ENCODE results near the gene S100A12. TPM values are rescaled to one million over a fixed set of nuclear protein-coding genes. Genes with fewer than 3 reads are reported as not detected.

S100A12 gene
- total and polyA plus RNA-seq, 2 donors (not counting 3 experiments of a cell fraction or from before 2014, with no cell fraction given): not detected

DNA sequence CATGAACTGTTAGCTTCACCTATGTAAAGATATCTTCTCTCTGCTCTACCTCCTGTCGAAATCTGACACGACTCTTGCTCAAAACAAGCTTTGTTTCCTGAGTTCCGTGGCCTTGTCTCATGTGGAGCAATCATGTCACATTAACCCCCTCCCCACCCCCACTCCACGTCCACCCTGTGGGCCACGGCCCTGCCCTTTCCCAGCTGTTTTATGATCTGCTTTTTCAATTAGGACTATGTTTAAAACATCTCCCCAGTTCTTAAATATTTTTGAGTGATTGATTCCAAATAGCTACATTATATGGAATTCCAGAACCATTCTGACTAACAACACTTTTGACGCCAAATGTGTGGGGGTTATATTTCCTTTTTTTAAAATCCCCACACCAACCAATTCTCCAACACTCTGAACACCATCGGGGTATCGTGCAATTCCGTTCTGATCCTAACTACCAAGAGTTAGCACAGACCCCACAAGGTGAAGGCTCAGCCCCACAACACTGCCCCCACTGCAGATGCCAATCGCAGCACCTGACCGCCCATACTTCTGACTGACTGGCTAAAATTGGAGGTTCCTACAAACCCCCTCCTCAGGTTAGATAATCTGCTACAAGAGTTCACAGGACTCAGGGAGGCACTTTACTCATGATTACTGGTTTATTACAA is 28.1 kb upstream of the S100A12 start:
- Histone ChIP-seq H3K27me3 (ENCODE audit: control insufficient read depth in 2 of 2, insufficient read depth in 2 of 2, low read length in 2 of 2) (peaks cover 0 to 2% of the 10 kb centered on the region in 2 experiments), H3K4me3 (replicated peaks in 1 of 3; ENCODE audit: insufficient read depth in 1 of 3, low read depth in 1 of 3, low read length in 3 of 3) (no peak overlapping the region), H3K36me3 (ENCODE audit: control insufficient read depth in 2 of 2, extremely low read depth in 1 of 2, insufficient read depth in 2 of 2, low read length in 2 of 2) (no peaks in the 10 kb centered on the region), H3K9ac (replicated peaks; ENCODE audit: extremely low read depth, insufficient read depth, low read length) (no peak overlapping the region), H3K27ac (ENCODE audit: insufficient read depth, low read depth, low read length) (no peak overlapping the region), H3K4me1 (ENCODE audit: control insufficient read depth, extremely low read depth, insufficient read depth, low read length) (no peaks in the 10 kb centered on the region), H3K4me2 (ENCODE audit: insufficient read depth, low read length) (no peak overlapping the region), H2AFZ (ENCODE audit: low read depth, low read length) (no peak overlapping the region), H3K9me3 (replicated peaks; ENCODE audit: control insufficient read depth, insufficient read depth, low read length) (no peaks in the 10 kb centered on the region), H4K20me1 (replicated peaks; ENCODE audit: control insufficient read depth, extremely low read depth, insufficient read depth, low read length) (no peaks in the 10 kb centered on the region), H3K9me1 (replicated peaks; ENCODE audit: control insufficient read depth, extremely low read depth, insufficient read depth, low read length) (no peaks in the 10 kb centered on the region), H3K79me2 (ENCODE audit: control insufficient read depth, insufficient read depth, low read length) (no peaks in the 10 kb centered on the region)
- DNase-seq (ENCODE audit: low read depth, low spot score) (no peak), FAIRE-seq (no peak)
- no peak for TF ChIP-seq FOS (IDR thresholded peaks at IDR 0.05; ENCODE audit: borderline replicate concordance, insufficient read depth, low read length)
- no peak for TF ChIP-seq MYC (IDR thresholded peaks at IDR 0.05; ENCODE audit: low read depth, low read length)
- TF ChIP-seq, protein P1, sequence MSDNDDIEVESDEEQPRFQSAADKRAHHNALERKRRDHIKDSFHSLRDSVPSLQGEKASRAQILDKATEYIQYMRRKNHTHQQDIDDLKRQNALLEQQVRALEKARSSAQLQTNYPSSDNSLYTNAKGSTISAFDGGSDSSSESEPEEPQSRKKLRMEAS (IDR thresholded peaks at IDR 0.05; ENCODE audit: insufficient read depth, insufficient read length): no peak
- TF ChIP-seq JUN (IDR thresholded peaks at IDR 0.05; ENCODE audit: borderline replicate concordance, insufficient read depth, insufficient read length, low read depth): no peak
- TF ChIP-seq, protein P2, sequence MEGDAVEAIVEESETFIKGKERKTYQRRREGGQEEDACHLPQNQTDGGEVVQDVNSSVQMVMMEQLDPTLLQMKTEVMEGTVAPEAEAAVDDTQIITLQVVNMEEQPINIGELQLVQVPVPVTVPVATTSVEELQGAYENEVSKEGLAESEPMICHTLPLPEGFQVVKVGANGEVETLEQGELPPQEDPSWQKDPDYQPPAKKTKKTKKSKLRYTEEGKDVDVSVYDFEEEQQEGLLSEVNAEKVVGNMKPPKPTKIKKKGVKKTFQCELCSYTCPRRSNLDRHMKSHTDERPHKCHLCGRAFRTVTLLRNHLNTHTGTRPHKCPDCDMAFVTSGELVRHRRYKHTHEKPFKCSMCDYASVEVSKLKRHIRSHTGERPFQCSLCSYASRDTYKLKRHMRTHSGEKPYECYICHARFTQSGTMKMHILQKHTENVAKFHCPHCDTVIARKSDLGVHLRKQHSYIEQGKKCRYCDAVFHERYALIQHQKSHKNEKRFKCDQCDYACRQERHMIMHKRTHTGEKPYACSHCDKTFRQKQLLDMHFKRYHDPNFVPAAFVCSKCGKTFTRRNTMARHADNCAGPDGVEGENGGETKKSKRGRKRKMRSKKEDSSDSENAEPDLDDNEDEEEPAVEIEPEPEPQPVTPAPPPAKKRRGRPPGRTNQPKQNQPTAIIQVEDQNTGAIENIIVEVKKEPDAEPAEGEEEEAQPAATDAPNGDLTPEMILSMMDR (IDR thresholded peaks at IDR 0.05; ENCODE audit: extremely low read depth in 1 of 2, insufficient read depth in 1 of 2, low read depth in 1 of 2, low read length in 2 of 2): no peak
- no peak for TF ChIP-seq GATA2 (IDR thresholded peaks at IDR 0.05; ENCODE audit: insufficient read depth, insufficient read length, low read depth, low read length)
- no peak for TF ChIP-seq POLR2AphosphoS5 (IDR thresholded peaks at IDR 0.05; ENCODE audit: insufficient read depth, low read depth, low read length)
- TF ChIP-seq EZH2 (IDR thresholded peaks at IDR 0.05; ENCODE audit: borderline replicate concordance, low read depth, low read length, severe bottlenecking): no peak
- no peak for TF ChIP-seq POLR2A (IDR thresholded peaks at IDR 0.05; ENCODE audit: low read depth, low read length)
- ChIA-PET CTCF (interaction anchor here (2.5 kb wide), 1 partner anchor 50 kb away, joined by 5 read pairs; no protein-coding TSS in a partner anchor), POLR2A (no interaction called here)
- dilution Hi-C loops (cut with MboI; ENCODE audit: extremely low pct_ligation_motif_present, low sequenced_read_pairs): no loop called here
- BruUV-seq (replicated peaks): no TSS peak
- intact Hi-C loops (cut with micrococcal nuclease): loop anchor here (2.0 kb wide), 1 partner anchor 51 kb away; no protein-coding TSS in a partner anchor
